Stimulated activated naive CD8-positive, alpha-beta T cell treated with anti-CD3 and anti-CD28 coated beads, Interleukin-15, amount 100 ng/mL, for 72 hours (primary cell): ENCODE data around the gene ACADVL.

Source experiments
- ATAC-seq: fragments of 150-1000 bp; cut with Tn5 transposase; 2 replicates; pipeline ENCODE4 v1.10.0; 2021; ENCODE audit warnings: mild to moderate bottlenecking, moderate library complexity
- DNase-seq, 2 donors: peaks; one replicate each; pipeline ENCODE4 v3.0.0; 2021 to 2022
- H3K27ac Mint-ChIP-seq, 2 donors: one replicate each; pipeline ENCODE4 v1.8.0; 2022; ENCODE audit warnings: mild to moderate bottlenecking in 2 of 2, mixed read lengths in 2 of 2, moderate library complexity in 2 of 2
- H3K27me3 Mint-ChIP-seq: one replicate; pipeline ENCODE4 v1.8.0; 2022; ENCODE audit warnings: mixed read lengths
- H3K4me1 Mint-ChIP-seq: one replicate; pipeline ENCODE4 v1.8.0; 2022; ENCODE audit warnings: mild to moderate bottlenecking, mixed read lengths
- H3K4me3 Mint-ChIP-seq, 2 donors: one replicate each; pipeline ENCODE4 v1.8.0; 2022; ENCODE audit warnings: mild to moderate bottlenecking in 2 of 2, mixed read lengths in 2 of 2, moderate library complexity in 1 of 2
- H3K9me3 Mint-ChIP-seq, 2 donors: one replicate each; pipeline ENCODE4 v1.8.0; 2022; ENCODE audit warnings: mixed read lengths in 2 of 2

ACADVL gene

DNA sequence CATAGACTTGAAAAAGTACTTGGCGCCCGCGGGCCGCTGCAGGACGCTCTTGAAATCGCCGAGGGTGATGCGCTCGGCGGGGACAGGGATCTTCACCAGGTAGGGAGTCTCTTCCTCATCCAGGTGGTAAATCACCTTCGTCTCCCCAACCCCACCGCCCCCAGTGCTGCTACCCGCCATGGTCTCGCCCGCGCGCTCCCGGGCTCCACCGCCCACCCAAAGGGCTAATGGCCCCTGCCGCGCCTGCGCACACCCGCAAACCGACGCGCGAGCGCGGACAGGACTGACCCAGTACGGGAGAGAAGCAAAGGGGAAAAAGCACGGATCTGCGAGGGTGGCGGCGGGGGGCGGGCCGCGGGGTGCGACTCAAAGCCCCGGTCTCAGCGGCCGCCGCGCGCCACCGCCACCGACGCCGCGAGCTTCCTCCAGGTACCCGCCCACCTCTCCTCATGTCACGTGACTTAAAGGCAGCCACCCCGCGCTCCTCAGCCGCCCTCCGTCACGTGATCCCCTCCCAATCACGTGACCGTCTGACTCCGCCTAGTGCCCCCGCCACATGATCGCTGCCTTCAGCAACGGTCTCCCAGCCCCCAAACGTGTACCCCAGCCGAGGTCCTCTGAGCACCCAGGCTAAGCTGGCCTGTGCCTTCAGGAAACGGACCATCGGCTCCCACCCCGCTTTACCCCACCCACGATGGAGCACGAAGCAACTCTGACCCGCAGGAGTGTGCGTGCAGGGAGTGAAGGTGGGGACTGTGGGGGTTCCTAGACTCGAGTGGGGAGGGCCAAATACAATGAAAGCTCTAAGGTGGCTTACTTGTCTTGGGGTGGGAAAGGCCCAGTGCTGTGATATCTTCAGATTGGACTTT, 14.6 kb downstream of the ACADVL start, which contains the start of gene DVL2:
Gene DVL2 (minus strand): TSS at position 435 of the 869 bp plus-strand sequence. CDS start 255 bp downstream, at position 180.
- Mint-ChIP-seq H3K4me1 (peaks cover 74% of the 10 kb centered on the region), H3K27me3 (no peaks in the 10 kb centered on the region), H3K4me3 (peak within 1 kb of the TSS; percentile 95 to 98), H3K9me3 (no peaks in the 10 kb centered on the region), H3K27ac (peak within 1 kb of the TSS; percentile 96)
- peak; percentile 91 to 94 for DNase-seq
- peak; percentile 64 for ATAC-seq

DNA sequence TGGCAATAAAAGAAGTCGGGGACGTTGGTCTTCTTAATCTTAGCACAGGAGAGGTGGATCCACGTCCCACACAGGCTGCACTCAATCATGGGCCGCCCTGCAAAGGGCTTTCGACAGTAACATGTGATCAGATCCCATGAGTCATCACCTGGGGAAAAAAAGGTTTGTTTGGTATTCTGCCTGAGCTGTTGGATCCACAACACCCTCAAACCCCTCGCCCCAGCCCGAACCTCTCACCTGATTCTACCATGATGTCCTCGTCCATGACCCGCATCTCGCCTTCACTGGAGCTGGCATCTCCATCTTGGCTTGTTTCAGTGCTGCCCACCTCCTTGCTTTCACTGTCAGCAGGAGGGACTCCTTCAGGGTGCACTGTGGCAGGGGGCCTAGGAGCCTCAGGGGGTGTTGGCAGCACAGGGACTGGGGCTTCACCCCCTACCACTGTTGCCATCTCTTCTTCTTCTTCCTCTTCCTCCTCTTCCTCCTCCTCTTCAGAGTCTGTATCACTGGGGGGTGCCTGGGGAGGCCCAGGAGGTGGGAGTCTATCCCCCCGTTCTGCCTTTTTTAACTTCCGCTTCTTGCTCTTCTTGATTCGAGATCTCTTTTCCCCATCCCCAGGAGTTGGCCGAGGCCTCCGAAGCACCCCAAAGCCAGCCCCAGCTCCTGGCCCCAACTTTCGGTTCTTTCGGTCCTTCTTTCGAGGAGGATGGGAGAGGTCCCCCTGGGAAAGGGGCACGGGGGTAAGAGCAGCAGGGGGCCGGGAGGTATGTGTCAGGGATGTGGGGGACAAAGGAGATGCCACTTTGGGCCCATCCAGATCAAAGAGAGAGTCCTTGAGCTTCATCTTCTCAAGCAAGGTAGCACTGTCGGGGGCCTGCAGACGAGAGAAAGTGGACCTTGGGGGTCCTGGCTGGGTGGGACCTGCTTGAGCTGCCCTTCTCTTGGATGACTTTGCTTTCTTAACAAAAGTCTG, 16.2 kb downstream of the ACADVL start:
- ATAC-seq (no peak), DNase-seq (no peak)
- Mint-ChIP-seq H3K4me1 (peaks cover 77% of the 10 kb centered on the region), H3K27ac (peak overlapping the region; percentile 60 to 61), H3K27me3 (no peaks in the 10 kb centered on the region), H3K9me3 (no peaks in the 10 kb centered on the region), H3K4me3 (peak overlapping the region; percentile 95 to 98)

DNA sequence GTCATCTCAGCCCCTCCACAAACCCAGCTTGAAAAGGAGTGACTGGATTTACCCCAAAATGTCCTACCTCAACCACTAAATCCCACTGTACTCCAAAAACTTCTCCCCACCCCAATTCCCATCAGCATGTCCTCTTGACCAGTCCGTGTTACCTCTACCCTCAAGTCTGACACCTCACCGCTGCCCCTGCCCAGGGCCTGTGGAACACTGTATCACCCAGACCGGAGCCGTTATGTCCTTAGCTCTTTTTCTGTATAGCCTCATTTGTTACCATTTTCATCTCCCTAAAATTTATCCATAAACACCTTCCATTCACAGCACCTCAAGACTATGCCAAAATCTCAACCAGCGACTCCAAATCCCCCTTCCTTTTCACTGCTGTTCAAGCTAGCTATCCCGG, 17.1 kb downstream of the ACADVL start:
- no peaks in the 10 kb centered on the region for H3K9me3 Mint-ChIP-seq
- peak overlapping the region; percentile 96 to 98 for H3K4me3 Mint-ChIP-seq
- peaks cover 79% of the 10 kb centered on the region for H3K4me1 Mint-ChIP-seq
- no peak for DNase-seq
- ATAC-seq = no peak
- peak overlapping the region in 1 of 2 donors; percentile 16 for H3K27ac Mint-ChIP-seq
- H3K27me3 Mint-ChIP-seq = no peaks in the 10 kb centered on the region

DNA sequence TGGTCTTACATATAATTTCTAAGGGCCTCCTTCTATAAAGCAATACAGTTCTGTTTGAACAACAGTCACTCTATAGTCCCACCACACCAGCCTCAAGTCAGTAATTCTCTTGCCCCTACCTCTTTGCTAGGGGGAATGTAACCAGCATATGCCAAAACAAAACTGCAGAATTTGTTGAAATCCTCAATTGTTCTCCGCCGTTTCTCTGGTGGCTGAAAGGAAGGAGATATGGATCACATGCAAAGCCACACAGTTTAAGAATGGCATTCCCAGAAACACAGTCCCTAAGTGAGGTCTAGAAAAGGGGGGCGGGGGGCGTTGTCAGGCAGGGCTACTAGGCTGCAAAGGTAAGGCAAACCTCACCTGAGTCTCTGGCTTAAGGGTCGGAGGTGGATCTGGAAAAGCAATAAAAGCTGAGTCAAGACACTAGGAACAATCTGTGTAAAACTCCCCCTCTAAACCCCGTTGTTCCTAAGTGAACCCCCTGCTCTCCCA, 17.6 kb downstream of the ACADVL start:
- Mint-ChIP-seq H3K27ac (peak overlapping the region in 1 of 2 donors; percentile 16), H3K4me3 (peak overlapping the region; percentile 96 to 98), H3K4me1 (peaks cover 79% of the 10 kb centered on the region), H3K27me3 (no peaks in the 10 kb centered on the region), H3K9me3 (no peaks in the 10 kb centered on the region)
- no peak for DNase-seq
- no peak for ATAC-seq

DNA sequence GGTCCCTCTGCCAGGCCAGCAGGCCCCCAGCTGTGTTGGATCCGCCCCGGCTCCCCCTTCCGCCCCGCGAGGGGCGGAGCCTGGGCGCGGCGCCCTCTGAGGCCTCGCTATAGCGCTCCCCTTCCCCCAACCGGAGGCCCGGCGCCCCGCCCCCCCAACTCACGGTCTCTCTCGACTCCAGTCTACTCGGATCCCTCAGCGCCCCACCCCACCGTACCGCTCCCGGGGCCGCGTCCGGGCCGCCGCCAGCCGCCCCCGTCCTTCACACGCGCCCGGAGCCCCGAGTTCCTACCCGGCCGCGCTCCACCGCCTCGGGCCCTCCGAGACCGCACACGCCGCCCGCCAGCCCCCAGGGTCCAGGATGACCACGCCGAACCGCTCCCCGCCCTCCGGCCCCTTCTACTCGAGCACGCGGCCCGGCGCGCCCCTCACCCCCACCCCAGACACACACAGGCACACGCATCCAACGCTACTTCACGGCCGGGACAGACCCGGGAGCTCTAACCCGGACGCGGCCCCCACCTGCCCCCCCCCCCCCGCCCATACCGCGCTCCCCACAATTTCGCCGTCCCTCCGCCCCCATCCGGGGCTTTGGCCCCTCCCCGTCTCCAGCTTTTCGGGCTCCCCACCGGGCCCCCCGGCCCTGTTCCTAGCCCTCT, 18.2 kb downstream of the ACADVL start:
- Mint-ChIP-seq H3K9me3 (no peaks in the 10 kb centered on the region), H3K27ac (peak overlapping the region; percentile 82 to 96), H3K4me1 (peaks cover 77% of the 10 kb centered on the region), H3K27me3 (no peaks in the 10 kb centered on the region), H3K4me3 (peak overlapping the region; percentile 96 to 98)
- DNase-seq (peak; percentile 76 to 80), ATAC-seq (peak; percentile 51)

DNA sequence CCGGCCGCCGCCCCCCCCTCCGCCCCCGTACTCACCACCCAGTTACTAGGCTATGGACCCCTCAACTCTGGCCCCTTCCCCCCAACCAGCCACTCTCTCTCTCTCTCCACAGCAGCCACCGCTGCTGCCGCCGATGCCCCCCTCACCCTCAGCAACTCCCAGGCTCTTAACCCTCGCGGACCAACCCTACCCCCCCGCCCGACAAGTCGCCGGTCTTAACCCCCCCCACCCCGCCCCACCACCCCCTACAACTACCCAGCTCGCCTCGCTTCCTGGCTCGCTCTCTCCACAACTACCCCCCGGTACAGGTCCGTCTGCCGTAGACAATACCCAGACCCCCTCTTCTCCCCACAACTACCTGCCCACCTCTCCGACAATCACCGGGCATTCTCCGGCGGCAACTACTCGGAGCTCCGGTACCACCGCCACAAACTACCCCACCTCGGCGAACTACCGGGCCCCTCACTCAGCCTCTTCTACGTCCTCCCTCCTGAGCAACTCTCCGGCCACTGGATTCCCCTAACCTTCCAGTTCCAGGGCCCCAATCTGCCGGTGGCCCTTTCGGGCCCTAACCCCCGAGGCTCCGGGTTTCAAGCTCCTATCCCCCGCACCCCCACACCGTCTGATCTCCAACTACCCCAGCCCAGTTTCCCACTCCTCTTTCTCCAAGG, 18.8 kb downstream of the ACADVL start:
- no peak for ATAC-seq
- Mint-ChIP-seq H3K27ac (peak overlapping the region; percentile 75 to 96), H3K9me3 (no peaks in the 10 kb centered on the region), H3K4me3 (peak overlapping the region; percentile 96 to 98), H3K4me1 (peaks cover 77% of the 10 kb centered on the region), H3K27me3 (no peaks in the 10 kb centered on the region)
- DNase-seq = no peak

DNA sequence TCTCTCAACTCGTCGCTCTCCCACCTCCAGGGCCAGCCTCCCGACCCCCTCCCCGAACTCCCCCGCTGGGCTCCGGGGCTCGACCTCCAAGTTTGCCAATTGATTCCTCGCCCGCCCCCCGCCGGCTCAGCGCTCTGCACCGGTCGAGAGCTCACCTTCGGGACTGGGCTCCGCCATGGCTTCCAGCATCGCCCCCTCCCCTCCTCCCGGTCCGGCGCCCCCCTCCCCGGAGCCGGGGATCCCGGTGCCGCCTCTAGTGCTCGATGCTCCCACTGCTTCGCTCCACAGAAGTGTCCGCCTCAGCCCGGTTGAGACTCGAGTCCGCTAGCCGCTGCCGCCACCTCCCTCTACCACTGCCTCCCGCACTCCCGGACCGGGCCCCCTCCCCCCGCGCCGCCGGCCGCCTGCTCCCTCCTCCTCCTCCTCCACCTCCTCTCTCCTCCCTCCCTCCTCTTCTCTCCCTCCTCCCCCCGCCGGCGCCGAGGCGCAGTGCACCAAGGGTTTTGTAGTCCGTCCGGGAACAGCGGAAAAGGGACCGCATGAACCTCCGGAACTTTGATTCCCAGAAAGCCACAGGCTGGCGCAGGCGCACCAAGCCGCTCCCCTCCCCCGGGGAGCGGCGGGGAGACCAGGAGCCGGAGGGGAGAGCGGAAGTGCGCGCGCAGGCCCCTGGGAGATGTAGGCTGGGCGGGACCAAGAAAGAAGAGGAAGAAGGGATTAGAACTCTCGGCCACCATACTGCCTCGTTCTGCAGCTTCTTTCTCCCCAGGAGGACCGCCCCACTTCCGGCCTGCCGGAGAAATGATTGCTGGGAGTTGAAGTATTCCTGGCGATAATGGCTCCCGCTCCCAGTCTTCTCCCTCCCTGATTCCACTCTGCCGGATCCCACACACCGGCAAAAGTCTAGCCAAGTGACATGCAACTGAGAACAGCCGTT, 19.6 kb downstream of the ACADVL start, which contains the start of gene PHF23:
Gene PHF23 (minus strand): TSS at position 367 of the 937 bp plus-strand sequence. CDS start 178 bp downstream, at position 189.
- peaks cover 74% of the 10 kb centered on the region for H3K4me1 Mint-ChIP-seq
- no peaks in the 10 kb centered on the region for H3K27me3 Mint-ChIP-seq
- peak; percentile 77 for ATAC-seq
- peak within 1 kb of the TSS; percentile 83 to 96 for H3K27ac Mint-ChIP-seq
- DNase-seq = peak; percentile 94 to 97
- H3K4me3 Mint-ChIP-seq = peak within 1 kb of the TSS; percentile 96 to 98
- H3K9me3 Mint-ChIP-seq = no peaks in the 10 kb centered on the region

DNA sequence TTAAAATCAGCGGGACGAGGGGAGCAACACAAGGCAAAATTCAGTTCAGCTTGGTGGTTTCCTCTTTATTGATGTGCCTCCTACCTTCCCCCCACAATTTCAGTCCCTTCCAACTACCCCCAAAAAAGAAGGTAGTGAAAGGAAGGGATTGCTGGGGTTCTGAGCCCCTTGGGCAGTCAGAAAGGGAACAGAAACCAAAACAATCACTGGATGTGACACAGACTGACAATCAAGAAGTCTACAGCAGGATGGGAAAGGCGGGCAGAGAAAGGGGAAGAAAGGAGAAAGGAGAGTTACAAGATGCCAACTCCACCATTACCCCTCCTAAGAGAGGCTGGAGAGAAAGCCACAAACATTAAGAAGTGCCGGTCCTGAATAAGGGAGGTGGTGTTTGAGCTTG, 20.6 kb downstream of the ACADVL start:
- no peaks in the 10 kb centered on the region for H3K9me3 Mint-ChIP-seq
- no peaks in the 10 kb centered on the region for H3K27me3 Mint-ChIP-seq
- H3K27ac Mint-ChIP-seq = peak overlapping the region in 1 of 2 donors; percentile 12
- DNase-seq (no peak), ATAC-seq (no peak)
- peak overlapping the region; percentile 96 to 98 for H3K4me3 Mint-ChIP-seq
- H3K4me1 Mint-ChIP-seq = peaks cover 64% of the 10 kb centered on the region

DNA sequence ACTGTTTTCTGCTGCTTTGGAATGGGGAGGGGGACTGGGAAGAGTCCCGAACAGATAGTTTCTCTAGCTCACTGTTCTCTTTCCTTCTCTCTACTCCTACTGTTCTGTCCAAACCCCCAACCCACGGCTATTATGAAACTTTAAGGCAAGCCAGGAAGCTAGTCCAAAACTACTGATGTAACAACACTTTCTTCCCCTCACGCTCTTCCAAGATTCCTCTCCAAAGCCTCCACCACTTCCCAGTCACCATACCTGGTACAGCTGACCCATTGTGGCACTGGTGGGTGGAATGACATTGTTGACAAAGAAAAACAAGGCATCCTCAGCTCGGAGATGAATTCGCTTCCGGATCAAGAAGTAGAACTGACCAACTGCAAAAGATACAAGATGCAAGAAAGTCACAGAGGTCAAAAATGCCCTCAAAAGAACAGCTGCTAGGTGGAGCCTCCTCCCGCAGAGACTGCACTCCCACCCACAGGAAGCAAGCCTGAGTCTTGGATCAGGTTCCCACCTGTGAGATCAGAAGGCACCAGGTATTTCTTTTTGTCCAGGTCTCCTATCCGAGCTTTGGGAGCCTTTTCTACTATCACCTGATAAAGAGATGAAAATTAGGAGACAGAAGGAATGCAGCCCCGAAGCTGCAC, 21.5 kb downstream of the ACADVL start:
- DNase-seq (no peak), ATAC-seq (no peak)
- Mint-ChIP-seq H3K4me3 (peak overlapping the region; percentile 98 to 100), H3K4me1 (peaks cover 57% of the 10 kb centered on the region), H3K27me3 (no peaks in the 10 kb centered on the region), H3K9me3 (no peaks in the 10 kb centered on the region), H3K27ac (peak overlapping the region; percentile 97 to 99)

DNA sequence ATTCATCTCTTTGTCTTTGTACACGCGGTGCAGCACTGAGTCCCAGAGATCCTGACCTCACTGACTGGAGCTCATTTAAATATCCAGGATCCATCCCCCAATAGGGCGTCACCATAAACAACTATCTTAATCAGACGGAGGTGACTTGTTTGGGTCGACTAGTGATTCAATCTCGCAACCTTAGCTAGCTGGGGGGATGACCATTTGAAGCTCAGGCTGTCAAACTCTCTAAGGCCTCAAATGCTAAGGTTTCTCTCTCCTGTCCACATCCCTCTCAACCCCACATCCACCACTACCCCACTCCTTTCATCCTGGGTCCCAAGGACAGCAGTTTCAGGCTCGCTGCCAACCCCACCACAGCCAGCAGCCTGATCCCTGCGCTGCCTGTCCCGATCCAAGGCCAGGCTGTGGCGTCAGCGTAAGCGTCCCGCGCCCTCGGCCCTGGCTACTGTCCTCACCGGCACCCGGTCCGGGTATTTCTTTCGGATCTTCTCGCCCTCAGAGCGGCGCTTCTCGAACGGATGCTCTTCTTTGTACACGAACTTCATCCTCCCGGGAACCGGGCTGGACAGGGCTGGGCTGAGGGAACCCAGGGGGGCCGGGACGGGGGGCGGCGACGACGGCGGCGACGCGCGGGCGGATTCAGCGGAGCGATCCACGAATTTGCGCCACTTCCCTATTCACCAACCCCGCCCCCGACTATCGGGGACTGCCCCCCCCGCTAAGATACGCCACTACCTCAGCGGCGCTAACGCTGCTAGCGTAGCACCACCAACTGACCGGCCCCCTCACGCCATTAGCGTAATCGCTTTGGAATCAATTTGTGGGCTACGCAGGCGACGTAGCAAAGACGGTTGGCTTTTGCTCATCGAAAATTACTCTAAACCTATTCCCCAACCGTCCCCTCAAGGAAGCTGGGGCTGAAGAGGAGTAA, 22.3 kb downstream of the ACADVL start, which contains the start of gene GABARAP:
Gene GABARAP (minus strand): TSS at position 667 of the 934 bp plus-strand sequence. CDS start 119 bp downstream, at position 548.
- peak; percentile 91 to 92 for DNase-seq
- Mint-ChIP-seq H3K27ac (peak within 1 kb of the TSS; percentile 97 to 99), H3K4me1 (peaks cover 56% of the 10 kb centered on the region), H3K9me3 (no peaks in the 10 kb centered on the region), H3K27me3 (no peaks in the 10 kb centered on the region), H3K4me3 (peak within 1 kb of the TSS; percentile 98 to 100)
- ATAC-seq = peak; percentile 39

DNA sequence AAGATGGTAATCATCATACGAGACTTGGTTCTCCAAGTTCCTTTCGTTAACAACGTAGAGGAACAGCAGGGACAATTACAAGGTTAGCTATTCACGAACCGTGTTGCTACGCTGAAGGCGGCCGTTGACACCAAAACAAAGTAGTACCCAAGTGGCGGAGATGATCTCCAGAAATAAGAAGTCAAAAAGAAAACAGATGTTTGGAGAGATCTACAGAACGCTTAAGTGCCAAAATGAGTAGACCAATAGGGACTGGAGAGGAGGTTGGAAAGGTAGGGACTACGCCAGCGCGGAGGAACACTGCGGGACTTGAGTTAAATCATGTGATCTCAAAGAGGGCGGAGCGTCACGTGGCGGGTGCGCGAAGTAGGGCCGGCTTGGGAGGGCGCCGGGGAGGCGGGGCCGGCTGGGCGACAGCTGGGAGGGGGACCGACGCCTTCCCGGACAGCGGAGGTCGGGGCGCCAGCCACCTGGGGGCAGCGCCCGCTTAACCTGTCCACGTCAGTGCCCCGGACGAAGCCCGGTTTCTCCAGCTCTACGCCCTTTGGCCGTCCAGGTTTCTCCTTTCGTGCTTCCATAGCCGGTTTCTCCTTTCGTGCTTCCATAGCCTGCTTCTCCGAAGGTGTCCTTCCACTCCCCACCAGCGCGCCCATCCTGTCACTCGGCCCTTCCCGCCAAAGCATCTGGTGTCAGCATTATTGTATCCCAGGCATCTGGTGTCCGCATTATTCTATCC, 23.1 kb downstream of the ACADVL start:
- H3K27me3 Mint-ChIP-seq = no peaks in the 10 kb centered on the region
- H3K27ac Mint-ChIP-seq = peak overlapping the region; percentile 96 to 99
- peaks cover 50% of the 10 kb centered on the region for H3K4me1 Mint-ChIP-seq
- H3K9me3 Mint-ChIP-seq = no peaks in the 10 kb centered on the region
- ATAC-seq = peak; percentile 59
- DNase-seq = peak; percentile 90 to 91
- peak overlapping the region; percentile 98 to 100 for H3K4me3 Mint-ChIP-seq

DNA sequence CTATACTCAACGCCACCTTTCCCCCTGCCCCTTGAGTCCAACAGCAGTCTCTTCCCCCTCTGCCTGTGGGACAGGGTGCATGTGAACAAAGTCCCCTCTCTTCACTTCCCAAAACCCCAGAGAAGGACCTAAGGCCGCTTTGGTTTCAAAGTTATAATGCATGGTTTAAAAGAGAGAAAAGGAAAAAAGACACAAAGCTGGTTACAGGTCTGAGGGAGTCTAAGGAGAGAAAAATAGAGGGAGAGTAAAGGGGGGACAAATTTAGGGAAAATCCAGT, 23.7 kb downstream of the ACADVL start:
- peak overlapping the region; percentile 98 to 100 for H3K4me3 Mint-ChIP-seq
- no peak for DNase-seq
- no peaks in the 10 kb centered on the region for H3K9me3 Mint-ChIP-seq
- H3K27ac Mint-ChIP-seq = peak overlapping the region; percentile 41 to 94
- H3K27me3 Mint-ChIP-seq = no peaks in the 10 kb centered on the region
- H3K4me1 Mint-ChIP-seq = peaks cover 50% of the 10 kb centered on the region
- ATAC-seq = no peak
